GM21529 (cell line): Measurements from ENCODE around the gene FXYD7.
"Not testable (repeated sequence)": the region's sequence is repeated elsewhere in the genome, so short reads cannot be mapped to it uniquely, and the experiment has no call there.

ENCODE experiments used
- ATAC-seq: cut with Tn5 transposase; IDR thresholded peaks from one replicate; pipeline ENCODE4 v1.9.1; 2021; ENCODE audit not compliant: unreplicated experiment

FXYD7 gene

DNA sequence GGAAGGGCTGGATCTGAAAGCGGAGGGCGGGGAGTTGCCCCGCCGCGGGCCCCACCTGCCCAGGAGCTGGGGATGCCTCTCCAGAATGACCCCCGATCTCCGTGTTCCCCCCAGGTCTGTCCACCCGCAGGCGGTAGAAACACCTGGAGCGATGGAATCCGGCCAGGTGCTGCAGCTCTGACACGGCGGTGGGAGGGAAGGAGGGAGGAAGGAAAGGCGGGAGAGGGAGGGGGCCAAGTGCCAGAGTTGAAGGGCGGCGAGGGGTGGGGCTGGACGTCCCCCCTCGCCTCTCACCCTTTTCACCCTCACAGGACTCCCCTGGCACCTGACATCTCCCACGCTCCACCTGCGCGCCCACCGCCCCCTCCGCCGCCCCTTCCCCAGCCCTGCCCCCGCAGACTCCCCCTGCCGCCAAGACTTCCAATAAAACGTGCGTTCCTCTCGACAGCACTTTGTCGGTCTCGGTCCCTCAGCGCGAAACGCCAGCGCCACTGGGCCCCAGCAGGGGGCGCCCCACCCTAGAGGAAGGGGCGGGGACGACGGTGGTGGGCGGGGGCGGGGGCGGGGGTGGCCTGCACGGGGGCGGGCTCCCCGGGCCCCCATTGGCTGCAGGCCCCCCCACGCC lies 337 bp upstream of the FXYD7 start:
- ATAC-seq: no peak

DNA sequence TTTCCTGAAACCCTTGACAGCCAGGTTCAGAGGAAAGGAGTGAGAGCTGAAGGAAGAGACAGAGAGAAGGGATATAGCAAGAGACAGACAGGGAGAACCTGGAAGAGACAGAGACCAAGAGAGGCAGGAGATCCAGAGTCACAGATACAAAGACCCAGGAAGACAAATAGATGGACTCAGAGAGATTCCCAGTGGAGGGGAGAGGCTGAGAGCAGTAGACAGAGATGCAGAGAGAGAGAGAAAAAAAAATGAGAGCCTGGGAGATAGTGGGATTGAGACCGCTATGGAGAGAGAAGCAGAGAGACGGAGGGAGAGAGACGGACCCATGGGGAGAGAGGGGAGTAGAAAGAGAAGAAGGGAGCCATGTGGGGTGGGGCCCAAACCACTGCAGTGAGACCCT lies 763 bp downstream of the FXYD7 start:
- ATAC-seq: no peak

DNA sequence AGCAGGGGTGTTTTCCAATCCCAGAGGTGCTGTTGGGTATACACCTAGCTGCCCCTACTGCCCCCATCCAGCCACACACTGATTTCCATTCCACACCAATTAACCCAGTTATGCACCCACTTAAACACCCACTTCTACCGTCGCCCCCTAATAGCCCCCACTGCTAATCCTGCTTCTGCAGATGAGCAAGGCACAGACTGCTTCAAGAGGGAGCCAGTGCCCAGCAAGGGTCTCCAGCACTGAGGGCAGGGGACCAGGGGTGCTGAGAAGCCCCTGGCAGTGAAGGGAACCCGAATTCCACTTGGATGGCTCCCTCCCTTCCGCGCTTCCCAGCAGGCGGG lies 1.2 kb downstream of the FXYD7 start:
- no peak for ATAC-seq

DNA sequence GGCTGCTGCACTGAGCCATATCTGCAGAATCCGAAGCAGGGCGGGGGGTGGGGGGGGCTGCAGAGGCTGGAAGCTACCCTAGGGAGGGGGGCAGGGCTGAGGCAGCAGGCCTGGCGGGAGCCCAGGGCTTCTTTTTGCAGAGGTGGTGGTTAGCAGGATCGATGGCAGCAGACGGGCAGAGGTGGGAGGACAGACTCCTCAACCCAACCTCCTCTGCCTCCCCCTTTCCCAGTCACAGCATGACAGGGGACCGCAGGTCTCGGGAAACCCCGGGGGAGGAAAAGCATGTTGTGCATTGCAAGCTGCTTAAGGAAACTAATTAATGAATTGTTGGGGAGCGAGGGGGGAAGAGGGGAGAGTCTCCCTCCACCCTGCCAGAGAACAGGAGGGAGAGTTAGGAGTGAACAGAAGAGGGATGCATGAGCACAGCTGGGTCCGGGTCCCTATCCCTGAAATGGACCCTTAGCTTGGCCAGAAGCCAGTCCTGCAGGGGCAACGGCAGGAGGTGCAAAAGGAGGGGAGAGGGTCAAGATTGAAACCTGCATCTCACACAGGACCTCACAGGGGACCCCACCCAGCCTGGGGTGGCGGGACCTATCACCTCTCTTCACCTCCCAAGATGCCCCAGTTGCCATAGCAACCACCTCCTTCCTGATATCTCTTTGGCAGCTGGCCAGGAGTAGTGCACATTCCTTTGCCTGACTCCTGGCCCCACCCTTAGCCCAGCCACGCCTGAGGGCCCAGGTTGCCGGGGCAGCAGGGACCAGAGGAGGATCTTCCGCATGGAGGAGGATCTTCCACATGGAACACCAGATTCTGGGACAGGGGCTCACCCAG lies 1.8 kb downstream of the FXYD7 start:
- no peak for ATAC-seq

DNA sequence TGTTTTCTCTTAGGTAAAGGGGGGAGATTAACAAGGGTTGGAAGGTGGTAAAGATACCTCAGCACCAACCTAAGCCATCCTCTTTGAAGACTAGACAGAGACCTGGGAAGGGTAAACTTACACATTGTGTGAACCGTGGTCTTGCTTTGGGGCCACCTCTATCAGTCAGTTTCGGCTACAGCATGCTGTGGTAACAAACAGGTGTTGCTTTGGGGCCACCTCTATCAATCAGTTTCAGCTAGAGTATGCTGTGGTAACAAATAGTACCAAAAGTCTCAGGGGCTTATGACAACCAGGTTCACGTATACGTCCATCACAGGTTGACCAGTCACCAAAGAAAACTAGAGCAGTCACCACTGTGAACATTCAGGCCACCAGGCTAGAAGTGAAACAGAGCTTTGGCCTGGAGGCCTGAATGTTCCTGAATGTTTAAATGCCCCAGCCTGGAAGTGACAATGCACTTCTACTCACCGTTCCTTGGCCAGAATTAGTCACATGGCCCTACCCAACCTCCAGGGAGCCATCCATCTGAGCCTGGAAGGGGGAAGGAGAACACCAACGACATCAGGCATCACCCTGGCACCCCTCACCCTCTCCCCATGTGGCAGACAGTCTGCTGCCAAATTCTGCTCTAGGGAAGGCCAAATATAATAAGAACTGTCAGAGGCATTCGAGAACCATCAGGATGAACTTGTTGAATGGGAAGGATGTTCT lies 3.8 kb downstream of the FXYD7 start:
- ATAC-seq: no peak

DNA sequence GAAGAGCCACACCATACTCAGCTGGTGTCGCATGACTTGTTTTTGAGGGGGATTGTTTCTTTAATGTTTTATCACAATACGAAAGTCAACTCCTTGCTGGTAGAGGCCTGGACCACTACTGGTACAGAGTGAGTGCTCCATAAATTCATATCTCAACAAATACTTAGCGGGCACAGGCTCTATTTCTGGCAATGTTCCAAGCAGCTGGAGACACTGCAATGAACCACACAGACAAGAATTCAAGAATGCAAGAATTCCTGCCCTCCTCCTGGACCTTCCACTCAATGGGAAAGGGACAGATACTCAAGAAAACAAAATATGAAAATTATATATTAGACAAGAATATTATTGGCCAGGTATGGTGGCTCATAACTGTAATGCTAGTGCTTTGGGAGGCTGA lies 6.4 kb downstream of the FXYD7 start:
- ATAC-seq: no peak

DNA sequence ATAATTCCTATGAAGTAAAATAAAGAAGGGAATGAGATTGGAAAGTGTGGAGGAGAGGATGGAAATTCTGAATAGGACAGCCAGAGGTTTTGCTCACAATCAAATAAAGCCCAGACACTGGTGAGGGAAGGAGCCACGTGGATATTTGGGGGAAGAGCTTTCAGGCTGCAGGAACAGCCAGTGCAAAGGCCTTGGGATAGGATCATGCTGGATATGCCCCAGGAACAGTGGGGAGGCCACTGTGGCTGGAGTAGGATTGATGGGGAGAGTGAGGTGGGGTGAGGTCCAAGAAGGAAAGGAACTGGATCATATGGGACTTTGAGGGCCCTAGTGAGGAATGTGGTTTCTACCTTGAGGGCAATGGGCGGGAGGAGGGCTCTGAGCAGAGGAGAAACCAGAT lies 7.4 kb downstream of the FXYD7 start:
- no peak for ATAC-seq

DNA sequence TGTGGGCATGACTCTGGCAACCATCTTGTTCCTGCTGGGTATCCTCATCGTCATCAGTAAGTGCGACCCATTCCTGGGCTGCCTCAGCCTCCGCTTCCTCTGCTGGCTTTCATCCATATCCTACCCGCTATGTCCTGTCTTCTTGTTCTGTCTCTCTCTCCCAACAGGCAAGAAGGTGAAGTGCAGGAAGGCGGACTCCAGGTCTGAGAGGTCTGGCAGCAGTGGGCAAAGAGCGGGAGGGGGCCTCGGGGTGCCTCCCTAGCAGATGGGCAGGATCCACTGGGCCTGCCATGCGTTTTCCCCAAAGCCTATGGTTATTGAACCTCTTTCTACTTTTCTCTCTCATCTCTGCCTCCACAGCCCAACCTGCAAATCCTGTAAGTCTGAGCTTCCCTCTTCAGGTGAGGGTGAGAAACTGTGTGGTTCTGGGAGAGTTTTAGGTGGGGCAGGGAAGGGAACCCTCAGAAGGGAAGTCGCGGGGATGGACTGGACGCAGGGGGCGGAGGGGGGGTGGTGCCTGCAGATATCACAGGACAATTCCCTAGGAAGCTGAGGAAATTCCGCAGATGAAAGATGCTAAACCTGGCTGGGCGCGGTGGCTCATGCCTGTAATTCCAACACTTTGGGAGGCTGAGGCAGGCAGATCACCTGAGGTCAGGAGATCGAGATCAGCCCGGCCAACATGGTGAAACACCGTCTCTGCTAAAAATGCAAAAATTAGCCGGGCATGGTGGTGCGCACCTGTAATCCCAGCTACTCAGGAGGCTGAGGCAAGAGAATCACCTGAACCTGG lies 8.4 kb downstream of the FXYD7 start:
- no peak for ATAC-seq

DNA sequence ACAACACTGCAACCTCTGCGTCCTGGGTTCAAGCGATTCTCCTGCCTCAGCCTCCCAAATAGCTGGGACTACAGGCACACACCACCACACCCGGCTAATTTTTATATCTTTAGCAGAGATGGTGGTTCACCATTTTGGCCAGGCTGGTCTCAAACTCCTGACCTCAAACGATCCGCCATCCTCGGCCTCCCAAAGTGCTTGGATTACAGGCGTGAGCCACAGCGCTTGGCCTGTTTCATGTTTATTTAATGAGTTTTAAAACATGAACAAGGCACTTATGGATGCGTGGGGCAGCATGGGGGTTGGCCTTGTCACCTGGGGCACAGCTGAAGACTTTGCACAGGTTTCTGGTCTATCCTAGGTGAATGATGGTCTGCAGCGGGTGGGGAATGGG lies 10.1 kb downstream of the FXYD7 start:
- ATAC-seq: not testable (repeated sequence)

DNA sequence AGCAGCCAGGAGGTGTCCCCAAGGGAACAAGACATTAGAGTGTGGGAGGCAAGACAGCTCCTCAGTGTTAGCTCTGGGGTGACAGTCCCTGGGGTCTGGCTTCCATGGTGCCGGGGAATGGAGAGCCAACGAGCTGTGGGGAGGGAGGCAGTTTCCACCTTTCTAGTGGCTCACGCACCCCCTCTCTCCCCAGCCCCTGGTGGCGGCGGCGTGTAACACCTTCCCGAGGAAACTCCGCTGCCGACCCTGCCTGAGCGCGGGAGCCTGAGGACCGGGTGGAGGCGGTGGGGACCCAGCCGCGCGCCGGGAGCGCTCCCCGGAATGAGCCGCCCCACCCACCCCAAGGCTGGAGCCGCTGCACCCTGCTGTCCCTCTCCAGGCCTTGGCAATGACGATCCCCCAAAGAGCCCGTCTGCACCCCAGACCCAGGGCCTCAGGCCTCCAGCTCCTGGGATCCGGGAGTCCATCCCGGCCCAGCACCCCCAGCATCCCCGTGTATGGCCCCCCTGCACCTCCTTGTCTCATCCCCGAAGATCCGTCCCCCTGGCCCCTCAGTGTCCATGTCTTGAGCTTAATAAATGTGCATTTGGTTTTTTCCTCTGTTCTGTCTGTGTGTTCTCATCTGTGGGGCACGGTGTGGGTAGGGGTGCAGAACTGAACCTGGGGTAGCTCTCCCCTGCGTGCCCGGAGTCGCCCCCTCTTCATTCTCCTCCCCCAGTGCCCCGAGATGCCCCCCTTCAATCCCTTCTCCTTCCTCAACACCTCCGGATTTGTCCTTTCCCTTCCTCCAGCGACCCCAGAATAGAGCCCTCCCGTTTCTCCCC lies 10.9 kb downstream of the FXYD7 start:
- peak; percentile 48 for ATAC-seq

DNA sequence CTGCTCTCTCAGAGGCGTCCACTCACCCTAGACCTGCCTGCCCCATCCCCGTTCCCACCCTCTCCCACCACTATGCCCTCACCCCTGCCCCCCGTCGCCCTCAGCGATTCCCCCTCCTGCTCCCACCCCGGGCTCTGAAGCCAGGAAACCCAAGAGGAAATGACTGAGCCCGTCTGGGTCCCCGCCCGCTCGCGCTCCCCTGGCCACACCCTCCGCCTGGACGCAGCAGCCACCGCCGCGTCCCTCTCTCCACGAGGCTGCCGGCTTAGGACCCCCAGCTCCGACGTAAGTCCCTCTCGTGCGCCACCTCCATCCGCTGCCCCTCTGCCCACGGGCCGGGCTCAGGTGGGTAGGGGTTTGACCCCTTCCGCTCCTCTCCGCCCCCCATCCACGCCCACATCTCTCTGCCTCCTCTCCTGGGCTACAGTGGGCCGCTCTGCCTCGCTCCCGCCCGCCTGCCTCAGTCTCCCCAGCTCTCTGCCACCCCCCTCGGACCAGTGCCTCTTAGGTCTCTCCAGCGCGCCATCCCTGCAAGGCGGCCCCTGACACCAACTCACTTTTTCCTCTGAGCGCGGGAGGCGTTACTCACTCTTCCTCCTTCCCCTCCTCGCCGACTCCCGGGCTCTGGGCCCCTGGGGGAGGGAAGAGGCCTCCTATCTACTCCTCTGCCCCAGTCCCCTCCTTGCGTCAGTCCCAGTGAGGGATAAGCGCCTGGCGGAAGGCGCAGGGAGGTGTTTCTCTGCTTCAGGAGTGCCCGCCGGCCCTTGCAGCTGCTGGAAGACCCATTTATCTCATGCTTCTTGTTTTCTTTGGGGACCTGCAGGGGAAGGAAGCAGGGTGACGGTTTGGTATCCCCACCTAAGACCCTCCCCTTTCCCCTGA lies 11.7 kb downstream of the FXYD7 start, which contains the start of gene FXYD5:
TSS of gene FXYD5 (plus strand) at position 211 of the 882 bp plus-strand sequence. CDS start 816 bp downstream, outside the sequence.
- ATAC-seq: peak; percentile 48

DNA sequence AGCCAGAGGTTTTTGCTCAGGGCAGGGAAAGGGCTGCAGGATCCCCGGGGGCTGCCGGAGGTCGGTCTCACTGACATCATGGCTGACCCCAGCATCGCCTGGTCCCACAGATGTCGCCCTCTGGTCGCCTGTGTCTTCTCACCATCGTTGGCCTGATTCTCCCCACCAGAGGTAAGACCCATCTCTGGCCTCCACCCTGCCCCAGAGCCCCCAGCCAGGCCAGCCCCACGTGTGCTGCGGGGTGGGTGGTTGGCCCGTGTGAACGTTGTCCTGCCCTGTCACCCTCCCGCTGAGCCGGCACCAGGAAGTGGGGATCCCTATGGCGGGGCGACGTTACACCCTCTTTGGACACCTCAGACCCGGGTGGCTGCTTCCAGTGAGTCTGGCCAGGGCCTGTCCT lies 12.4 kb downstream of the FXYD7 start:
- peak; percentile 42 for ATAC-seq

DNA sequence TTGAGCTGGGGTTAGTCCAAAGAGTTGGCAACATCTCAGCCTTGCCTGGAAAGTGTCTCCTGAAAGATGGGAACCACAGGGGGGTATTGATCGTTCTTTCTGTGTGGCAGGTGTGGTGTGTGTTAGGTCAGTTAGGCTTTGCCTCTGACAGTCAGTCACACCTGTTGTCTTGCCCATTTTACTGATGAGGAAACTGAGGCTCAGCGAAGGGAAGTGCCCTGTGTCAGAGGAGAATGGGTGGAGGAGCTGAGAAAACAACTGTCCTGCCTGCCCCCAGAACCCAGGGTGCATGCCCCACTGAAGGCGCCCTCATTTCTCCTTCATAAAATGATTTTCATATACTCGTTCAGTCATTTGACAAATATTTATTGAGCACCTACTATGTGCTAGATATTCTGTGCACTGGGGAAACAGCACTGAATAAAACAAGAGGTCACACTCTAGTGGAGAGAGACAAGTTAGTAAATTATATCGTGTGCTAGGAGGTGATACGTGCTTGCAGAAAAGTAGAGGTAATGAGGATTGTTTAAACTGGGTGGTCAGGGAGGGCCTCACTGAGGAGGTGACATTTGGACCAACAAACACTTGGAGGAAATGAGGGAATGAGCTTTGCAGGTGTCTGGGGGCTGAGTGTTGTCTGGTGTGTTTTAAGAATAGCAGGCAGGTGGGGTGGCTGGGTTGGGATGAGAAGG lies 13.1 kb downstream of the FXYD7 start:
- ATAC-seq: no peak

DNA sequence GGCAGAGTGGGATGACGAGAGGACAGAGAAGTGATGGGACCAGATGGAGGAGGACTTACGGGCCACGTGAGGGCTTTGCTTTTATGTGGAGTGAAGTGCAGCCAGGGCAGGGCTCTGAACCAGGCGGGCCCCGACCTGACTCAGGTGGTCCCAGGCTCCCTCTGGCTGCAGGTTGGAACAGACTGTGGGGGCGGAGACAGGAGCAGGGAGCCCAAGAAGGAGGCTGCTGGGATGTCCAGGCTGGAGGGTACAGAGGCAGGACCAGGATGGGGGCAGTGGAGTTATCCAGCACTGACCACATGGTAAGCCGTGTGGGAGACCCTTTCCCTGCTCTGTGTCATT lies 13.6 kb downstream of the FXYD7 start:
- ATAC-seq: no peak

DNA sequence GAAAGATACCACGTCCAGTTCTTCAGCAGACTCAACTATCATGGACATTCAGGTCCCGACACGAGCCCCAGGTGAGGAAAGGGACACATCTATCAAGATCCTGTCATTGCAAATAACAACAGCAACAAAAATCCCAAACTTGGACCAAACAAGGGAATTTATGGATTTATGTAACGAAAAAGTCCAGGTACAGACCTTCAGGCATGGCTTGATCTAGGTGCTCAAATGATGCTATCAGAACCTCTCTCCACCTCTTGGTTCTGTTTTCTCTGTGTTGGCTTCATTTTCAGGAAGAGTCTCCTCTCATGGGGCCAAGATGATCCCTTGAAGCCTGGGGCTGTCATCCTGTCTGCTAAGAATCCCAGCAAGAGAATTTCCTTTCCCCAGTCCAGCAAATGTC lies 14.4 kb downstream of the FXYD7 start:
- no peak for ATAC-seq

DNA sequence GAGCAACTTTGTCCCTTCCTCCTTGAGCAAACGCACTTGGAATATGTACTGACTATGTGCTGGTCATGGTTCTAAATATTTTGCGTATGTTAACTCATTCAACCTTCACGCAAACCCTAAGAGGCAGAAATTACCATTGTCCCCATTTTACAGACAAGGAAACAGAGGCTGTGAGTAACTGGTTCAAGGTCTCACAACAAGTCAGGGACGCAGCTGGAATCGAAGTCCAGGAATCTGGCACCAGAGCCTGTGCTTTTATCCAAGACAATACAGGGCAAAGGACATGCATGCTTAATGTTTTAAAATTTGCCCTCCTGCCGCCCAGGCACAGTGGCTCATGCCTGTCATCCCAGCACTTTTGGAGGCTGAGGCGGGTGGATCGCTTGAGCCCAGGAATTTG lies 16.6 kb downstream of the FXYD7 start:
- no peak for ATAC-seq

DNA sequence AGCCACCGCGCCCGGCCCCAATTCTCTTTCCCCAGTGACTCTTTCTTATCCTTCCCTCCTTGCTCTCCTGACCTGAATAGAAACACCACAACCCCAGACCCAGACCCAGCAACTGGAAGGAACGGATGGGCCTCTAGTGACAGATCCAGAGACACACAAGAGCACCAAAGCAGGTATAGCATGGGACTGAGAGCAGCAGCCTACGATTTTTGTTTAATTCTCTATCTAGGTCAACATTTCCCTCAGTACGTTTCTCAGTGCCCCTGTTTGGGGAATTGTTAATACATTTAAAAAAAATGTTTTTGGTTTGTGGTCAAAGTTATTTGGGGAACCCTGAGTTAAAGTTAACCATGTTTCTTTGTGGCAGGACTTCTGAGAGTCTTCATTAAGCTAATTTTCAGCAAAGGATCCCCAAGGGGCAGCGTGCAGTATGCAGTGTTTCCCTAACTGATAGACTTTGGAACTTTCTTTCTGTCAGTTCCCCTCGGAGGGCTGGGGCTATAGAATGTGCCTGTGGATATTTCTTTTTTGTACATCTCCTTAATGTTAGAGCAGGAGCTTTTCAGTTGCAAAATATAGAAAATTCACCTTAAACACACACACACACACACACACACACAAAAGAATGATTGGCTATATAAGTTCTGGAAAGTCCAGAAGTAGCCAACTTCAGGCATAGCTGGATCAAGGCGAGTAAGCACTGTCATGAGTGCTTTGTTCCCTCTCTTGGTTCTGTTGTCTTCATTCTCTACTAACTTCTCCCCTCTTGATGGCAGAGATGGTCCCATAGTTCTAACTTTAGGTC lies 17.8 kb downstream of the FXYD7 start:
- ATAC-seq: no peak

DNA sequence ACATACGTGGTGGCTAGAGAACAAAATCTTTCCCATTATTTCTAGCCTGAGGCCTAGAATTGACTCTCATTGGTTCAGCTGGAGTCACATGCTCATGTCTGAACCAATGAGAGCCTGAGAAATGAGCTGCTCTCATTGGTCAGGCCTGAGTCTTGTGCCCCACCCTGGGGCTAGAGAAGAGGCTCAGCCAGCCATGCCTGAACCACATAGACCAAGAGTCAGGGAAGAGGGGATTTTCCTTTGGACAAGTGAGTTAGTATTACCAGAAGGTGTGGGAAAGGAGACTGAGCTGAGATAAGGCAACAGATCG lies 18.3 kb downstream of the FXYD7 start:
- ATAC-seq: no peak
